Measurements from ENCODE around the gene RFFL. TPM values are rescaled to one million over a fixed set of nuclear protein-coding genes. Genes with fewer than 3 reads are reported as not detected.

The RFFL gene
- total RNA-seq, 4 donors from 2014 or later: 51.1 to 145 (median 96.1) TPM

DNA sequence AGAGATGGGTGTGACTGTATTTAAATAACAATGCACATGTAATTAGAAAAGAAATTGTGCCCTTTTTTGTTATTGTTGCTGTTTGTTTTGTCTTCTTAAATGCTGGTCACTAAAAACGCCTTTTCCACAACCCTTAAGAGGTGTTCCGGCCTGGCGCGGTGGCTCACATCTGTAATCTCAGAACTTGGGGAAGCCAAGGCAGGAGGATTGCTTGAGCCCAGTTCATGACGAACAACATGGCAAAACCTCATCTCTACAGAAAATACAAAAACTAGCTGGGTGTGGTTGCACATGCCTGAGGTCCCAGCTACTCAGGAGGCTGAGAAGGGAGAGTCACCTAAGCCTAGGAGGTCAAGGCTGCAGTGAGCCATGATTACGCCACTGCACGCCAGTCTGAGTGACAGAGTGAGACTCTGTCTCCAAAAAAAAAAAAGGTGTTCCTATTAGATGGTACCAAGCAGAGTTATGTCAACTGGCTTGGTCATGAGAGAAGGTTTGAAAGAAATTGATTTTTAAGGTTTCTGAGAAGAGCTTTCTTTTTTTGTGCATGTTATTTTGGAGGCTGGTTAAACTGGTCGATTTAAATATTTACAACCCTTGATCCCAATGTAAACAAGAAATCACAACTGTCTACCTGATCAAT lies 23.5 kb upstream of the RFFL start:
- no peak for TF ChIP-seq POLR2A (IDR thresholded peaks at IDR 0.05)
- TF ChIP-seq, protein P1, sequence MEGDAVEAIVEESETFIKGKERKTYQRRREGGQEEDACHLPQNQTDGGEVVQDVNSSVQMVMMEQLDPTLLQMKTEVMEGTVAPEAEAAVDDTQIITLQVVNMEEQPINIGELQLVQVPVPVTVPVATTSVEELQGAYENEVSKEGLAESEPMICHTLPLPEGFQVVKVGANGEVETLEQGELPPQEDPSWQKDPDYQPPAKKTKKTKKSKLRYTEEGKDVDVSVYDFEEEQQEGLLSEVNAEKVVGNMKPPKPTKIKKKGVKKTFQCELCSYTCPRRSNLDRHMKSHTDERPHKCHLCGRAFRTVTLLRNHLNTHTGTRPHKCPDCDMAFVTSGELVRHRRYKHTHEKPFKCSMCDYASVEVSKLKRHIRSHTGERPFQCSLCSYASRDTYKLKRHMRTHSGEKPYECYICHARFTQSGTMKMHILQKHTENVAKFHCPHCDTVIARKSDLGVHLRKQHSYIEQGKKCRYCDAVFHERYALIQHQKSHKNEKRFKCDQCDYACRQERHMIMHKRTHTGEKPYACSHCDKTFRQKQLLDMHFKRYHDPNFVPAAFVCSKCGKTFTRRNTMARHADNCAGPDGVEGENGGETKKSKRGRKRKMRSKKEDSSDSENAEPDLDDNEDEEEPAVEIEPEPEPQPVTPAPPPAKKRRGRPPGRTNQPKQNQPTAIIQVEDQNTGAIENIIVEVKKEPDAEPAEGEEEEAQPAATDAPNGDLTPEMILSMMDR (IDR thresholded peaks at IDR 0.05): no peak
- Histone ChIP-seq H3K9me3 (no peaks in the 10 kb centered on the region), H3K4me1 (peaks cover 27 to 30% of the 10 kb centered on the region in 2 donors), H3K4me3 (replicated peaks in 1 of 3) (peak overlapping the region in 1 of 3 donors; percentile 80), H3K36me3 (no peaks in the 10 kb centered on the region), H3K27me3 (no peaks in the 10 kb centered on the region), H3K27ac (peak overlapping the region; percentile 93 to 97 (median 94))
- intact Hi-C loops (cut with DNase I): no loop called here
- no peak for DNase-seq
- 87 to 90% methylated on average over 8 of the region's 8 CpGs for WGBS, 2 donors

DNA sequence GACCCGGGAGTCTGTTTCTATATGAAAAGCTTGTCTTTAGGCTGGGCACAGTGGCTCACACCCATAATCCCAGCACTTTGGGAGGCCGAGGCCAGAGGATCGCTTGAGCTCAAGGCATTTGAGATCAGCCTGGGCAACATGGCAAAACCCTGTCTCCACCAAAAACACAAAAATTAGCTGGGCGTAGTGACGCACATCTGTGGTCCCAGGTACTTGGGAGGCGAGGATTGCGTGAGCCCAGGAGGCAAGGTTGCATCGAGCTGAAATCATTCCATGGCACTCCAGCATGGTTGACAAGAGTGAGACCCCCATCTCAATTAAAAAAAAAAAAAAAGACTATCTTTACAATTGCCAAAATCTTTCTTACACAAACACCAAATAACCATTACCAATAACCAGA lies 22.7 kb upstream of the RFFL start:
- Histone ChIP-seq H3K27ac (peak overlapping the region in 1 of 3 donors; percentile 39), H3K4me1 (peaks cover 29 to 32% of the 10 kb centered on the region in 2 donors)
- intact Hi-C loops (cut with DNase I): no loop called here

DNA sequence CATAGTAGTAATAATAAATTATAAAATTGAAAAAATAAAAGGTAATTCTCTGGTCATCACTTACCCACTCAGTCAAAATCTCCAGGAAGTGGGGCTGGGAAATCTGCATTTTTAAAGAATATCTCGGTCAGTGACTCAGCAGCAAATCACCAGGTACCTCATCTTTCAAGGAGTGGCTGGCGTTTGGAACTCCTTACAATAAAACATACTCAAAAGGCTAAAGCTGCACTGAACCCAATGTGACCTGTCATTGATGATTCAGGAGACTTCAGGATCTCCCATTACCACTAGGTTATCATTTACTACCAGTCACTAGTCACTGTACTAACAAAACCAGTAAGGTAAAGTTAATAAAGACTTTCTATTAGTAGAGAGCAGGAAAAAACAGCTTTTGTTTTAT lies 21.5 kb upstream of the RFFL start:
- H3K4me1 ChIP-seq: peaks cover 29 to 43% of the 10 kb centered on the region in 2 donors
- TF ChIP-seq, protein P1 (IDR thresholded peaks at IDR 0.05): no peak
- TF ChIP-seq POLR2A (IDR thresholded peaks at IDR 0.05): no peak
- no peak overlapping the region for H3K4me3 ChIP-seq (replicated peaks in 1 of 3)
- no peaks in the 10 kb centered on the region for H3K9me3 ChIP-seq
- intact Hi-C loops (cut with DNase I): no loop called here
- H3K36me3 ChIP-seq: no peaks in the 10 kb centered on the region
- H3K27me3 ChIP-seq: no peaks in the 10 kb centered on the region
- peak overlapping the region in 1 of 3 donors; percentile 39 for H3K27ac ChIP-seq
- 72 to 76% methylated on average over 2 of the region's 2 CpGs for WGBS, 2 donors
- DNase-seq: no peak

More for the DNA sequence above, 22.7 kb upstream of the RFFL start:
- DNase-seq: no peak
- no peaks in the 10 kb centered on the region for H3K9me3 ChIP-seq
- TF ChIP-seq, protein P1 (IDR thresholded peaks at IDR 0.05): no peak
- no peak for TF ChIP-seq POLR2A (IDR thresholded peaks at IDR 0.05)
- H3K4me3 ChIP-seq (replicated peaks in 1 of 3): no peak overlapping the region
- 95 to 100% methylated on average over 8 of the region's 8 CpGs for WGBS, 2 donors
- H3K27me3 ChIP-seq: no peaks in the 10 kb centered on the region
- H3K36me3 ChIP-seq: no peaks in the 10 kb centered on the region

DNA sequence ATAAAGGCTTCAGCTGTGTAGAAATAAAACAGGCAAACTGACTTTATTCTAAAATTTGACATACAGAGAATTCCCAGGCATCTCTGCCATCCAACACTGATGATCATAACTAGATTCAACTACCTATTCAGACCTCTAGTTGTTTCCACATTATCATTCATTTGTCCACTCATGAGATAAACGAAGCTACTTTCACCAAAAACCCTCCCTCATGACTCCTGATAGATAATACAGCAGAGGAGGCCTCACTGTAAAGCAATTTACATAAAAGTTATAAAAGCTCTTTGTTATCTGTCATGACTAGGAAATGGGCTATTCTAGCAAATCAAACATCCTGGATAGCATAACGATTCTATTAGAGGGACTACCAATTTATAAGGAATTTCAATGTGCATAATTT lies 19.6 kb upstream of the RFFL start:
- 88 to 91% methylated on average over 2 of the region's 2 CpGs for WGBS, 2 donors

More for the DNA sequence above, 19.6 kb upstream of the RFFL start:
- Histone ChIP-seq H3K27me3 (no peaks in the 10 kb centered on the region), H3K4me1 (peaks cover 27 to 47% of the 10 kb centered on the region in 2 donors), H3K4me3 (replicated peaks in 1 of 3) (no peak overlapping the region), H3K27ac (peak overlapping the region in 1 of 3 donors; percentile 58), H3K9me3 (no peaks in the 10 kb centered on the region), H3K36me3 (no peaks in the 10 kb centered on the region)
- TF ChIP-seq, protein P1 (IDR thresholded peaks at IDR 0.05): no peak
- no peak for TF ChIP-seq POLR2A (IDR thresholded peaks at IDR 0.05)
- intact Hi-C loops (cut with DNase I): no loop called here
- DNase-seq: no peak
